Keratinocyte (primary cell): ENCODE results near the gene DIP2C. TPM values are rescaled to one million over a fixed set of nuclear protein-coding genes. Genes with fewer than 3 reads are reported as not detected.

Experiments
- DNase-seq: peaks from one replicate; pipeline ENCODE4 v3.0.0-alpha.2; 2011; ENCODE audit warnings: low read depth, missing footprints, low spot score
- FAIRE-seq: peaks from 2 replicates; lab custom pipeline; 2011; peaks lifted over from hg19 to GRCh38; lab: Jason Lieb, UNC
- H2AFZ ChIP-seq: 2 replicates; pipeline ENCODE4 v1.6.0; 2012; ENCODE audit warnings: low read length, control low read depth, inconsistent platforms; ENCODE audit not compliant: control insufficient read depth
- H3K27ac ChIP-seq: 2 replicates; pipeline ENCODE4 v1.5.1; 2011; ENCODE audit warnings: low read length; ENCODE audit not compliant: control insufficient read depth, insufficient read depth
- H3K27me3 ChIP-seq: 3 replicates; pipeline ENCODE4 v1.6.0; 2011; ENCODE audit warnings: low read length; ENCODE audit not compliant: control insufficient read depth, insufficient read depth; ENCODE audit errors: extremely low read depth
- H3K36me3 ChIP-seq, 2 experiments: 2 replicates in 1 of 2; 3 replicates in 1 of 2; pipeline ENCODE4 v1.5.1; 2011; ENCODE audit warnings: low read length in 2 of 2, mild to moderate bottlenecking in 1 of 2; ENCODE audit not compliant: control insufficient read depth in 2 of 2, insufficient read depth in 2 of 2; ENCODE audit errors: extremely low read depth in 1 of 2
- H3K4me1 ChIP-seq: 3 replicates; pipeline ENCODE4 v1.5.1; 2011; ENCODE audit warnings: low read length; ENCODE audit not compliant: control insufficient read depth, insufficient read depth; ENCODE audit errors: extremely low read depth
- H3K4me2 ChIP-seq: 3 replicates; pipeline ENCODE4 v1.6.0; 2011; ENCODE audit warnings: low read depth, low read length; ENCODE audit not compliant: control insufficient read depth, insufficient read depth; ENCODE audit errors: extremely low read depth
- H3K4me3 ChIP-seq, 3 experiments: fragments of 200-600 bp in 1 of 3; sonication (generic) in 1 of 3; 2 replicates in 2 of 3; 3 replicates in 1 of 3; pipeline ENCODE4 v1.5.1; 2011 to 2016; ENCODE audit warnings: low read length in 3 of 3, mild to moderate bottlenecking in 3 of 3, control low read depth in 2 of 3, inconsistent platforms in 1 of 3, low read depth in 1 of 3, mixed read lengths in 1 of 3, mixed run types in 1 of 3, moderate library complexity in 1 of 3; ENCODE audit not compliant: control insufficient read depth in 2 of 3, insufficient read depth in 2 of 3; ENCODE audit errors: extremely low read depth in 1 of 3
- H3K79me2 ChIP-seq: 2 replicates; pipeline ENCODE4 v1.6.0; 2012; ENCODE audit warnings: low read length; ENCODE audit not compliant: control insufficient read depth, insufficient read depth
- H3K9ac ChIP-seq: 3 replicates; pipeline ENCODE4 v1.6.0; 2011; ENCODE audit warnings: low read length; ENCODE audit not compliant: control insufficient read depth, insufficient read depth; ENCODE audit errors: extremely low read depth
- H3K9me1 ChIP-seq: 3 replicates; pipeline ENCODE4 v1.6.0; 2011; ENCODE audit warnings: low read length; ENCODE audit not compliant: control insufficient read depth, insufficient read depth; ENCODE audit errors: extremely low read depth
- H3K9me3 ChIP-seq: 2 replicates; pipeline ENCODE4 v1.5.1; 2012; ENCODE audit warnings: low read depth, low read length; ENCODE audit not compliant: control insufficient read depth
- H4K20me1 ChIP-seq: 3 replicates; pipeline ENCODE4 v1.6.0; 2011; ENCODE audit warnings: low read length; ENCODE audit not compliant: control insufficient read depth, insufficient read depth; ENCODE audit errors: extremely low read depth
- EZH2 ChIP-seq: IDR thresholded peaks from one replicate; pipeline ENCODE4 v1.6.1; 2012; ENCODE audit warnings: inconsistent platforms, mild to moderate bottlenecking, low read length, moderate library complexity
- dilution Hi-C: fragments of 300-500 bp; cut with MboI; formaldehyde crosslinking; loops from one replicate; pipeline ENCODE4 v1.7.0; 2020; ENCODE audit warnings: low sequenced_read_pairs; ENCODE audit not compliant: extremely low pct_ligation_motif_present
- polyA plus RNA-seq, 5 experiments: library from polyadenylated mRNA; depleted of rRNA in 3 of 5; stranded (reverse) in 3 of 5; stranded (forward) in 1 of 5; unstranded in 1 of 5; fragments of >200 nt; gene quantifications; 1 replicate in 1 of 5; 2 replicates in 3 of 5; 3 replicates in 1 of 5; pipeline versions ENCODE4 v1.2.1 to v1.2.3, GENCODE V29; 2011 to 2012; ENCODE audit warnings: missing spikeins in 2 of 5, low read depth in 1 of 5, low replicate concordance in 1 of 5
- TF ChIP-seq, protein P1 (sequence below), 3 experiments: IDR thresholded peaks in 1 of 3; conservative IDR thresholded peaks in 1 of 3; optimal IDR thresholded peaks in 1 of 3; 2 replicates in 2 of 3; 3 replicates in 1 of 3; pipeline versions ENCODE3 to v1.5.1; 2011; ENCODE audit warnings: low read length in 3 of 3, mild to moderate bottlenecking in 3 of 3, moderate library complexity in 2 of 3, control low read depth in 1 of 3, inconsistent platforms in 1 of 3; ENCODE audit not compliant: insufficient read depth in 2 of 3; ENCODE audit errors: extremely low read depth in 1 of 3

Gene DIP2C
- polyA plus RNA-seq, 1 donor (not counting 4 experiments of a cell fraction or from before 2014, with no cell fraction given) = 1.3 TPM

DNA sequence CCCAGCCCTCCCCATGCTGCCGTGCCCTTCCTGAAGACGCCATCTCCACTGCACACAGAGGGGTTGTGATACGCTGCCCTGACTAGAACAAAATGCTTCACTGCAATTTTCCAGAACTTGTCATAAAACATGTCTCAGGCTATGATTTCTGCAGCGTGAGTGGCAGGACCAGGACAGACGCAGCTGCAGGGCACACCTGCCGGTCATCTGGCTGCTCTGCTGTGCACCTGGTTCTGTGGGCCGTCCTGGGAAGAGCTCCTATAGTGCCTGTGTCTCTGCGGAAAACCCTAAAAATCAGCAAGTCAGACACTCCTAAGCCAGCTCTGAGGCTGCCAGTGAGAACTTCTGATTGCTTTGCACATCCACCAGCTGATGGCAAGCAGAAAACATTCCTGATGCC, 39.7 kb upstream of the DIP2C start:
- Histone ChIP-seq H3K79me2 (no peaks in the 10 kb centered on the region), H3K4me2 (no peak overlapping the region), H2AFZ (no peak overlapping the region), H3K4me1 (no peaks in the 10 kb centered on the region), H3K27me3 (no peaks in the 10 kb centered on the region), H3K9ac (no peak overlapping the region), H3K36me3 (no peaks in the 10 kb centered on the region), H4K20me1 (no peaks in the 10 kb centered on the region), H3K9me1 (no peaks in the 10 kb centered on the region), H3K4me3 (no peak overlapping the region), H3K27ac (no peak overlapping the region), H3K9me3 (peaks cover under 1% of the 10 kb centered on the region)
- dilution Hi-C loops = no loop called here
- TF ChIP-seq, protein P1, sequence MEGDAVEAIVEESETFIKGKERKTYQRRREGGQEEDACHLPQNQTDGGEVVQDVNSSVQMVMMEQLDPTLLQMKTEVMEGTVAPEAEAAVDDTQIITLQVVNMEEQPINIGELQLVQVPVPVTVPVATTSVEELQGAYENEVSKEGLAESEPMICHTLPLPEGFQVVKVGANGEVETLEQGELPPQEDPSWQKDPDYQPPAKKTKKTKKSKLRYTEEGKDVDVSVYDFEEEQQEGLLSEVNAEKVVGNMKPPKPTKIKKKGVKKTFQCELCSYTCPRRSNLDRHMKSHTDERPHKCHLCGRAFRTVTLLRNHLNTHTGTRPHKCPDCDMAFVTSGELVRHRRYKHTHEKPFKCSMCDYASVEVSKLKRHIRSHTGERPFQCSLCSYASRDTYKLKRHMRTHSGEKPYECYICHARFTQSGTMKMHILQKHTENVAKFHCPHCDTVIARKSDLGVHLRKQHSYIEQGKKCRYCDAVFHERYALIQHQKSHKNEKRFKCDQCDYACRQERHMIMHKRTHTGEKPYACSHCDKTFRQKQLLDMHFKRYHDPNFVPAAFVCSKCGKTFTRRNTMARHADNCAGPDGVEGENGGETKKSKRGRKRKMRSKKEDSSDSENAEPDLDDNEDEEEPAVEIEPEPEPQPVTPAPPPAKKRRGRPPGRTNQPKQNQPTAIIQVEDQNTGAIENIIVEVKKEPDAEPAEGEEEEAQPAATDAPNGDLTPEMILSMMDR (optimal IDR thresholded peaks at IDR 0.05 in 1 of 3, IDR thresholded peaks at IDR 0.05 in 1 of 3, conservative IDR thresholded peaks at IDR 0.05 in 1 of 3; ENCODE audit: extremely low read depth in 1 of 3, insufficient read depth in 2 of 3, low read length in 3 of 3) = no peak
- TF ChIP-seq EZH2 = no peak
- FAIRE-seq (no peak), DNase-seq (no peak)

DNA sequence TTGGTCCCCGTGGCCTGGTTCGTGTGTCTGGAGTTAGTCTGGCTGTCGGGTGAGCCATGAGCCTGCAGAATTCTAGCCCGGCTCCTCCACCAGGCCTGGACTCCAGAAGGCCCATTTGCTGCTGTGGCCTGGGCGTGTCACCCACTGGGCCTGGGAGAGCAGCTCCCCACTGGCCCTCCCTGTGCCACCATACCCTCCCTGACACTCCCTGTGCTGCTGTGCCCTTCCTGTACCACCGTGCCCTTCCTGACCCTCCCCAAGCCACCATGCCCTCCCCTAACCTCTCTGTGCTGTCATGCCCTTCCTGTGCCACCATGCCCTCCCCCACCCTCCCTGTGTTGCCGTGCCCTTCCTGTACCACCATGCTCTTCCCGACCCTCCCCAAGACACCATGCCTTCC, 39.1 kb upstream of the DIP2C start:
- H2AFZ ChIP-seq = no peak overlapping the region
- H3K4me2 ChIP-seq = no peak overlapping the region
- FAIRE-seq = no peak
- no peaks in the 10 kb centered on the region for H3K36me3 ChIP-seq
- no peak for DNase-seq
- no peaks in the 10 kb centered on the region for H4K20me1 ChIP-seq
- no peak overlapping the region for H3K4me3 ChIP-seq
- H3K9me3 ChIP-seq = peaks cover 2% of the 10 kb centered on the region
- H3K9ac ChIP-seq = no peak overlapping the region
- TF ChIP-seq, protein P1 (optimal IDR thresholded peaks at IDR 0.05 in 1 of 3, IDR thresholded peaks at IDR 0.05 in 1 of 3, conservative IDR thresholded peaks at IDR 0.05 in 1 of 3; ENCODE audit: extremely low read depth in 1 of 3, insufficient read depth in 2 of 3, low read length in 3 of 3) = no peak
- no peak for TF ChIP-seq EZH2
- dilution Hi-C loops = no loop called here
- no peaks in the 10 kb centered on the region for H3K4me1 ChIP-seq
- H3K27me3 ChIP-seq = no peaks in the 10 kb centered on the region
- H3K79me2 ChIP-seq = no peaks in the 10 kb centered on the region
- H3K9me1 ChIP-seq = no peaks in the 10 kb centered on the region
- no peak overlapping the region for H3K27ac ChIP-seq
